Esophagus muscularis mucosa (tissue), 4 donors: ENCODE data around the gene MEAK7. TPM values are rescaled to one million over a fixed set of nuclear protein-coding genes. Genes with fewer than 3 reads are reported as not detected.

Source experiments
- DNase-seq: peaks from one replicate; pipeline ENCODE4 v3.0.0-alpha.2; 2017; ENCODE audit errors: extremely low spot score
- H3K27ac ChIP-seq, 4 donors: fragments of 200-600 bp; sonication (generic); replicated peaks in 1 of 4; 1 replicate in 3 of 4; 2 replicates in 1 of 4; pipeline ENCODE4 v1.5.1; 2016 to 2019; ENCODE audit warnings: mild to moderate bottlenecking in 1 of 4
- H3K27me3 ChIP-seq, 4 donors: fragments of 200-600 bp; sonication (generic); one replicate each; pipeline versions ENCODE4 v1.5.1 to v1.6.0; 2016 to 2019
- H3K36me3 ChIP-seq, 4 donors: fragments of 200-600 bp; sonication (generic); one replicate each; pipeline ENCODE4 v1.5.1; 2016 to 2019
- H3K4me1 ChIP-seq, 4 donors: fragments of 200-600 bp; sonication (generic); one replicate each; pipeline ENCODE4 v1.5.1; 2016 to 2019
- H3K4me3 ChIP-seq, 4 donors: fragments of 200-600 bp; sonication (generic); 1 replicate in 2 of 4; 2 replicates in 2 of 4; pipeline ENCODE4 v1.5.1; 2016 to 2019; ENCODE audit warnings: mild to moderate bottlenecking in 4 of 4, moderate library complexity in 1 of 4
- H3K9me3 ChIP-seq, 4 donors: fragments of 200-600 bp; sonication (generic); 1 replicate in 3 of 4; 2 replicates in 1 of 4; pipeline ENCODE4 v1.5.1; 2016 to 2019
- CTCF ChIP-seq, 3 experiments: fragments of 200-600 bp in 2 of 3; fragments of 450-650 bp in 1 of 3; sonication (generic) in 2 of 3; IDR thresholded peaks; one replicate each; pipeline ENCODE4 v1.5.1; 2017 to 2019; ENCODE audit warnings: antibody characterized with exemption in 3 of 3, mild to moderate bottlenecking in 2 of 3, moderate library complexity in 1 of 3
- EP300 ChIP-seq: sonication (generic); formaldehyde crosslinking; IDR thresholded peaks from one replicate; pipeline ENCODE4 v1.6.1; 2017; ENCODE audit warnings: antibody characterized with exemption
- POLR2A ChIP-seq: fragments of 450-650 bp; IDR thresholded peaks from one replicate; pipeline ENCODE4 v1.6.1; 2017; ENCODE audit warnings: antibody characterized with exemption, moderate library complexity, mild to moderate bottlenecking, low read depth
- POLR2AphosphoS5 ChIP-seq, 2 donors: sonication (generic); formaldehyde crosslinking; IDR thresholded peaks; one replicate each; pipeline ENCODE4 v1.6.1; 2017; ENCODE audit warnings: antibody characterized with exemption in 2 of 2
- WGBS: methylation state at CpG from one replicate; pipeline ENCODE4 v1.1.5; 2018; 5-methylcytosine and 5-hydroxymethylcytosine counted together
- intact Hi-C: fragments of 100-400 bp; cut with DNase I; formaldehyde crosslinking; loops from one replicate; pipeline ENCODE4 v1.15.1; 2023
- total RNA-seq, 4 donors: library from RNA; depleted of rRNA; stranded (reverse); fragments of >200 nt; gene quantifications; one replicate each; pipeline versions ENCODE4 v1.1.0 to v1.2.1, GENCODE V29; 2016

Gene MEAK7
- total RNA-seq, 4 donors from 2014 or later, result 8.3 to 13.0 (median 9.6) TPM

GRCh38 chr16:84458606-84459532, 45.6 kb downstream of the MEAK7 start:
- Histone ChIP-seq H3K36me3 (peaks cover 0 to 10% (median 5%) of the 10 kb centered on the region in 4 donors), H3K27me3 (no peaks in the 10 kb centered on the region), H3K27ac (no peak overlapping the region), H3K4me1 (no peaks in the 10 kb centered on the region), H3K4me3 (no peak overlapping the region), H3K9me3 (no peaks in the 10 kb centered on the region)
- TF ChIP-seq POLR2AphosphoS5 (IDR thresholded peaks at IDR 0.05), result no peak
- DNase-seq, result no peak
- WGBS, result 95% methylated on average over 38 of the region's 38 CpGs
- intact Hi-C loops, result no loop called here

GRCh38 chr16:84455031-84455430, 49.4 kb downstream of the MEAK7 start:
- Histone ChIP-seq H3K36me3 (no peaks in the 10 kb centered on the region), H3K27me3 (peaks cover 0 to 31% (median 0%) of the 10 kb centered on the region in 4 donors), H3K9me3 (no peaks in the 10 kb centered on the region), H3K27ac (no peak overlapping the region), H3K4me1 (no peaks in the 10 kb centered on the region), H3K4me3 (no peak overlapping the region)
- no peak for DNase-seq
- TF ChIP-seq EP300 (no peak), POLR2A (no peak), POLR2AphosphoS5 (IDR thresholded peaks at IDR 0.05) (no peak), CTCF (IDR thresholded peaks at IDR 0.05) (no peak)
- intact Hi-C loops, result no loop called here
- 94% methylated on average over 9 of the region's 9 CpGs for whole genome bisulfite sequencing

Other genes starting within 250 kb of the MEAK7 start
- gene WFDC1, start 209.8 kb downstream of the MEAK7 start, total RNA-seq, result 10 to 100 TPM in 2 of 4 donors, 1 to 10 TPM in 2; 4.6 to 29.9 (median 15.6) TPM
- gene ATP2C2, start 136.1 kb downstream of the MEAK7 start, total RNA-seq, result under 1 TPM in 1 of 4 donors, not detected in 3; 0.86 TPM
- 10 to 100 TPM; 34.5 to 42.9 (median 40.7) TPM for gene COTL1, start 113.4 kb upstream of the MEAK7 start, total RNA-seq
- gene KLHL36, start 143.9 kb upstream of the MEAK7 start, total RNA-seq, result 100 to 1,000 TPM in 2 of 4 donors, 10 to 100 TPM in 2; 52.3 to 119 (median 80.4) TPM
- gene USP10, start 195.3 kb upstream of the MEAK7 start, total RNA-seq, result 10 to 100 TPM; 45.3 to 71.2 (median 59.3) TPM